HG03175 (cell line): ENCODE results near the gene SLC35F3.
"Not testable (repeated sequence)": the region's sequence is repeated elsewhere in the genome, so short reads cannot be mapped to it uniquely, and the experiment has no call there.

Source experiments
- ATAC-seq: cut with Tn5 transposase; IDR thresholded peaks from one replicate; pipeline ENCODE4 v1.9.1; 2021; ENCODE audit warnings: mild to moderate bottlenecking, moderate library complexity; ENCODE audit not compliant: unreplicated experiment

SLC35F3 gene

DNA sequence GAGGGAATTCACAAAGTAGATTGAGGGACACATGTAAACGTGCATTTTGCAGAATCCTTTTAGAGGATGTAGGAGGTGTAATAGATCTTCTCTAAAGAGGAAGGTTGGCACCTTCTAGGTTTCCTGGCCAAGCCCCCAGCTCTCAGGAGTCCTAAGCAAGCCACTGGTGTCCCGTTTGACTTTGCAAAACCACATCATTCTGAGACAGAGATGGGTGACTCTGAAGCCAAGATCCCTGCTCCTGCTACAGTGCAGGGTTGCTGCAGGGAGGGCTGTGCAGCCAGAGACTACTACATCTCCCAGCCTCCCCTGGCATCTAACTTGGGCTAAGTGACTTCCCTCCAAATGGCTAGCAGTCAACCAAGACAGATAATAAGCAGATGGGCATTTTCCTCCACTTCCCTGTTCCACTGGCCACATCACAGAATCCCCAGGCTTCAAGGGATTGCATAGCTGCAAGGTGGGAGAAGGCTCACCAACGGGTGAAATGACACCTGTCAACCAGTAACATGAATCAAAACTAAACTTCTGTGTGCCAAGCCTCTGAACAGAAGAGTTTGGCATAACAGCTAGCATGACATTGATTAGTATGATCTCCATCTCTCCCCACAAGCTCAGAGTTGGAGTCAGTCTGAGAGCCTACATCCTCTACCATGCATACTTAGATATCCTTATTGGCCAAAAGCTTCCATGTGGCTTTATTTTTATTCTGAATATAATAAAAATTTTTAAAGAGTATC is 339.2 kb downstream of the SLC35F3 start:
- no peak for ATAC-seq

DNA sequence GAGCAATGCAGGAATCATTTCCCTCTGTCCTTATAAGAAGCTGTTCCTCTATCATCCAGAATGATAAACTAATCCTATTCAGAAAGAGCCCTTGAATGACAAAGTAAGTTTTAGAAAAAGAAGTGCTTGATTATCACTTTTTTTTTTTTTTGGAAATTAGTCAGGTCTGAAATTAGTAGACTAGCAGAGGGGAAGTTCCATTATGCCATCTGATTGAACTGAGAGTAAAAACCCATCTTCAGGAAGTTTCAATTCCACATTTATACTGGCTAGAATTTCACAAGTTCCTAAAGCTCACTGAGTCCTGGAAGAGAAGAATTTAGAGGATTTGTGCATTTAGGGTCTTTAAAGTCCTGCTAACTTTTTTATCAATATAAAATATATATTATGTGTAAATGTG is 340.0 kb downstream of the SLC35F3 start:
- peak; percentile 26 for ATAC-seq

DNA sequence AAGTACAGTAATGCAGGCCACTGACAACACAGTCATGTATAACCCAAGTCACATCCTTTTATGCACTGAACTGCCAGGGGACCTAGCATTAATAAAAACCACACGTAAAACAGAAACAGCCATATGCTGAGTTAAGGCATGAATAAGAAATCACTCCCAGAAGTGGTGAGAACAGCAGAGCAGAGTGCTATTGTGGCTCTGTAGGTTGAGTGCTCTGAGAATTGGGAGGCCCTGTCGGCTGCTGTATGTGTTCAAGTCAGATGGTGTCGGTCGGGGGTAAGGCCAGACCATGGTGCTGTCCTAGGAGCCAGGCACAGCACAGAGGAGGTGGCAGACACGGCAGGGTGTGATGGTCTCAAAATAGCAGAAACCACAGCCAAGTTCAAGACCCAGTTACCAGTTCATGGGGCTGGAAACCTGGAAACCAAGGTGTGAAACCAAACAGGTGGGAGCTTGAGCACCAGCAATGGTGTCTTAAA is 342.2 kb downstream of the SLC35F3 start:
- peak; percentile 92 for ATAC-seq

DNA sequence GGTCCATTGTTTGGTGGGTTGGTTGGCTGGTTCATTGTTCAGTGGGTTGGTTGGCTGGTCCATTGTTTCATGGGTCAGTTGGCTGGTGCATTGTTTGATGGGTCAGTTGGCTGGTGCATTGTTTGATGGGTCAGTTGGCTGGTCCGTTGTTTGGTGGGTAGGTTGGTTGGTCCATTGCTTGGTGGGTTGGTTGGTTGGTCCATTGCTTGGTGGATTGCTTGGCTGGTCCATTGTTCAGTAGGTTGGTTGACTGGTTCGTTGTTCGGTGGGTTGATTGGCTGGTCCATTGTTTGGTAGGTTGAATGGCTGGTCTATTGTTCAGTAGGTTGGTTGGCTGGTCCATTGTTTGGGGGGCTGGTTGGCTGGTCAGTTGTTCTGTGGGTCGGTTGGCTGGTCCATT is 343.3 kb downstream of the SLC35F3 start:
- ATAC-seq: not testable (repeated sequence)

DNA sequence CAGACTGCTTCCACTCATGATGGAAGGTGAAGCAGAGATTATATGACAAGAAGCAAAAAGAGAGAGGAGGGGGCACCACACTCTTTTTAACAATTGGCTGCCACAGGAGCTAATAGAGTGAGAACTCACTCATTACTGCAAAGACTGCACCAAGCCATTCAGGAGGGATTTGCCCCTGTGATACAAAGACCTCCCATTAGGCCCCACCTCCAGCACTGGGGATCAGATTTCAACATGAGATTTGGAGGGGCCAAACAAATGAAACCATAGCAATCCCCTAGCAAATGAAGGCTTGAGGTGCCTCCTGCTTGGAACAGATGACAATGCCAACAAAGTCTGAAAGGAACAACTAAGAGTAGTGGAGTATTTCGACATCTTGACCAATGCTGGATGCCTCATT is 346.3 kb downstream of the SLC35F3 start:
- ATAC-seq: no peak

DNA sequence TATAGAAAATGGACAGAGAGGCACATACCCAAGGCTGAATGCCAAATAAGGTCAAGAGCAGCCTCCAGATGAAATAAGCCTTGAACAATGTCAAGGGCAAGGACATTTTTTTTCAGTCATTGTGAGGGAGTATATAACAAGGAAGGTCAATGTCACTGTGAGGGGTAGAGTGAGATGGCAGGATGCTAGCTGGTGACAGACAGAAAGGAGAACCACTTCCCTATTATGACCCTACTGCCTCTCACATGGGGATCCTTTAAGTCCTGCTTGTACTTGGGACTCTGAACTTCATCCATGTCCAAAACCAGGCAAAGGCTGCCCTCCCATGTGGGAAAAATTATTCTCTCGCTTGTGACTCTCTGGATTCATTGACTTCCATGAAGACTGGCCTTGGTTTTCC is 349.3 kb downstream of the SLC35F3 start:
- peak; percentile 69 for ATAC-seq

DNA sequence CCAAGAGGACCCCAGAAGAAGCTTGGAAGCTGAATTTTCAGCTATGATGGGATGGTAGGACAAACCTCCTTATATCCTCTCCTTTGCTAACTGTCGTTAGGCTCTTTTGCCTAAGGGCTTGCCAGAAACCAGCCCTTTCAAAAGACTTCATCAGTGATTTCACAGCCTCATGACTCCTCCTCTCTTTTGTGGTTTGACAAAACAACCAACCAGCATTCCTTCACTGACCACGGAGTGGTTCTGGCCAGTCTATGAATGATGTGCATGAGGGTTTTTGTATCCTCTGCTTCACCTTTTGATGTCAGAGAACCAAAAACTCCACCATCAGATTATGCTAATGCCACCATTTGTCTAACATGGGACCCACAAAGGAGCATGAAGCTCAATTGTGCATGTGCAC is 351.9 kb downstream of the SLC35F3 start:
- ATAC-seq: no peak

DNA sequence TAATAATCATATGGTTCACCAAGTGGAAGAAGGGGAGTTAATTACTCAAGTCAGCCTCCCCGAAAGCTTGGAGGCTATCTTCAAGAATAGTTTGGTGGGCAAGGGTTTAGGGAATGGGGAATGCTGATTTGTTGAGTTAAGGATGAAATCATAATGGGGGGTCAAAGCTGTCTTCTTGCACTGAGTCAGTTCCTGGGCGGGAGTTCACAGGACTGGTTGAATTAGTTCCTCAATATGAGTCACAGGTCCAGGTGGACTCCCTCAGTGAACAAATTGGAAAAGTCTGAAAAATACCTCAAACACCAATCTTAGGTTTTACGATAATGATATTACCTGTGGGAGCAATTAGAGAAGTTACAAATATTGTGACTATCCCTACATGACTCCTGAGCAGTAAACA is 353.6 kb downstream of the SLC35F3 start:
- ATAC-seq: no peak

DNA sequence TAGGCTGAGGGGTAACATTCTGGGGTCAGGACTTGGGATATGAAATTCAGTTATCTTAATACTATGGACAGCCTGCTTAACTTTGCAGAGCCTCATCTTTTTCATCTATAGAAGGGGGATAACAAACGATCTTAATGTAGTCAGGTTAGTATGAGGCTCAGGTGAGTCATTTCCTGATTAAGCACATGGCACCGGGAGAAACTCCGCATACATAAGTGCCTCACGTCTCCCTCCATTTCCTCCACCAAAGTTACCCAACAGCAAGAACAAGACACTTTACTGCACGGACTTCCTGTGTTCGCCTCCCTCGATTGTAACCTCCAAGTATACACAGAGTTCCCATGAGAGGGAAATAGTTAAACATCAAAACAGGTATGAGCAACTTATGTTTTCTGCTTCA is 356.1 kb downstream of the SLC35F3 start:
- ATAC-seq: no peak

DNA sequence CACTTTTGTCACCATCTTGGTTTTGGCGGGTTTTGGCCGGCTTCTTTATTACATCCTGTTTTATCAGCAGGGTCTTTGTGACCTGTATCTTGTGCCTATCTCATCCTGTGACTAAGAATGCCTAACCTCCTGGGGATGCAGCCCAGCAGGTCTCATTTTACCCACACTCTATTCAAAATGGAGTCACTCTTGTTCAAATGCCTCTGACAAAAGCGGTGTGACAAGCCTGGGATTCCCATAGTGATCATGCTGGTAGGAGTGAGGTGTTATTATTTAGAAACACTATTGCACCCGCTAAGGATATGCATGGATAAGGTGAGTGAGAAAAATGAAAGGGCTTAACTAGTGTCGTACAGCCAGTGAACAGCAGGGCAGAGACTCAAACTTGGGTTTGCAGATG is 357.1 kb downstream of the SLC35F3 start:
- no peak for ATAC-seq

DNA sequence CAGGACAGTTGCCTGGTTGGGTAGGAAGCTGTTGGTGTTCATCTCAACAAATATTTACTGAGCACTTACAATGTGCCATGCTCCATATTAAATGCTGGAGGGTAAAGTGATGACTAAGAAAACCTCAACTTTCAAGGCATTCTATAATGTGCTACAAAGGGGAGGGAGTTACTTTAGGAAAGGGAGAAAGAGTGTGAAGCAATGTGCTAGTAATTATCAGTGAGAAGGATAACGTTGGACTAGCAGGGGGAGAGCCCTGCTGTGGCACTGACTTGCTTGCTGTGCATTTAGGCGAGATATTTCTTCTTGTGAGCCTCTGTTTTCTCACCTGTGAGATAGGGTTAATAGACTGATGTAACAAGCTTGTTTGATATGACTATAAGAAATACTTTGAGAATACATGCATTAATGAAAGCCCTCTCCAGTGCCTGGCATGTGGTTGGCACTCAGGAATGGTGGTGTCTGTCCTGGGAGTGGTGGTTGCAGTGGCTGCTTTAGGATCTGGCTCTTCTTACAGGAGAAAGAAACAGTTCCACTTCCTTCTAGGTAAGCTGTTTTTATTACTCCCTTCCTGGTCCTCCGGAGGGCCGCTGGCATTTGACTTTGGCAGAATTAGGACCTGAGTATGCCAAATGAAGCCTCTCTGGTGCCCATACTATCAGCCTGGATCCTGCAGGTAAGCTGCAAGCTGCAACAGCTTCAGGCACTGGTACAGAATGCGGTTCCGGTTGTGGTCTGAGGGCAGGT is 357.7 kb downstream of the SLC35F3 start:
- no peak for ATAC-seq

DNA sequence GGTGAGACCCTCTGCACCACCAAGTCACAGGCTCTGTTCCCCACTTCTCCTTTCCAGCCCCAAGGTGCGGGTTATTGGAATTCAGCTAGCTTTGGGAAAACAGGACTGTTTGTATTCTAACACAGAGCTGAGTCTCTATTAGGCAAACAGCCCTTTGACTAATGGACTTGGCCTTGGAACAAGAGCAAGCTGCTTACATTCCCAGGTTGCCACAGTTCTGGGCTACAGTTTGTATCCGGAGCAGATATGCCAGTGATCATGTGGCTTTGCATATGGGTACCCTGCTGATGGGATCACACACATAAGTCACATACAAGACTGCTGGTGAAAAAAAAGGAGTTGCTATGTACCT is 358.3 kb downstream of the SLC35F3 start:
- ATAC-seq: no peak

DNA sequence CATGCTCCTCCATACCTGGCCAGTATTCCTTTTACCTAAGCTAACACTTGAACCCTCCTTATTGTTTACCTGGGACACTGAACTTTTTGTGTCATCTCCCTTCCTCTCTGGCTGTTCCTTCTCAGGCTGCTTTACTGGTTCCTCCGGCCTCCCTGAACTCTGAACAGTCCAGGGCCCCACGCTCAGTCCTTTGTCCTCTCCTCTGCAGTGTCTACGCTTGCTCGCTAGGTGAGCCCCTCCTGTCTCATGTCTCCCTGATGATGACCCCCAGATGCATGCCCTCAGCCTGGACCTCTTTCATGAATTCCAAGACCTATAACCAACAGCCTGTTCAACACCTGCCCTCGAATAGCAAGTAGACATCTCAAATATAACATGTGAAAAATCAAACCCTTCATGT is 360.4 kb downstream of the SLC35F3 start:
- ATAC-seq: no peak

DNA sequence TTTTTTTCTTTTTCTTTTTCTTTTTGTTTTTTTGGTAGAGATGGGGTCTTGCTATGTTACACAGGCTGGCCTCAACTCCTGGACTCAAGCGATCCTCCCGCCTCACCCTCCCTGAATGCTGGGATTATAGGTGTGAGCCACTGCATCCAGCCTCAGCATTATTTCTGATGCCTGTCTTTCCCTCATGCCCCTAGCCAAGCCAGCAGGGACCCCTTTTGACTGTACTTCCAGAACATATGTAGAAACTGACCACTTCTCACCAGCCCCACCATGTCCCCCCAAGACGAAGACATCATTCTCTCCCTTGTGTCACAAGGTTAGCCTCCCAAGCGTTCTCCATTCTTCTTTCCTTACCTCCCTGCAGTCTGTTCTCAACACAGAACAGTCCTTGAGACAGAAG is 360.8 kb downstream of the SLC35F3 start:
- ATAC-seq: no peak

DNA sequence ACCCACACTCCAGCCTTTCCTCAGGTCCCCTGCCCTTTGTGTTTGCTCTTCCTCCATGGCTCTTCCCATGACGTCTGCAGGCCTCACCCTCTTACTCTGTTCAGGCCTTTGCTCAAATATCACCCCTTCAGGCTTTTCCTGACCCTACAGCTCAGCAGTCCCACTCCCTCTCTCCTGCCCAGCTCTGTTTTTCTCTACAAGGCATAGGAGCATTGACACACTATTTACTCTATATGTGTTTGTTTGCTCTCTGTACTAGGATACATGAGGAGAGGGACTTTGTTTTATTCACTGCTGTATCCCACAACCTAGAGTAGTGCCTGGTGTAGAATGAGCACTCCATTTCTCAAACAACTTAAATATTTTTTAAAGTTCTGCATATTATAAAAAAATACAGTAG is 361.4 kb downstream of the SLC35F3 start:
- ATAC-seq: no peak

DNA sequence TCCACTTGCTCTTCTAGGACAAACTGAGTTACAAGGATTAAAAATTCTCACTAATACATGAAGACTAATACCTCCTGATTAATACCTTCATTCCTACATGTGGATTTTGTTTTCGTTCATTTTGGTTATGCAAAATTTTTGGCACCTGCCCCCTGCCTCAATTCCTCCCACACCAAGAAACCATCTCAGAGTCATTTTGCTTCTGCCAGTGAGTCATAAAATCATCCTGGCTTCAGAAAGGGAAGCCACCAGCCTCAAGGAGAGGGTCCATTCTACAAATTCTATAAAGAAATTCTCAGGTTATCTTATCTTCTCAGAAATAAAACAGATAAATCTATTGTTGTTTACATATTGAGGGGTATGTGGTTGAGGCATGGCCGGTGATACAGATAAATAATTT is 365.6 kb downstream of the SLC35F3 start:
- ATAC-seq: no peak

DNA sequence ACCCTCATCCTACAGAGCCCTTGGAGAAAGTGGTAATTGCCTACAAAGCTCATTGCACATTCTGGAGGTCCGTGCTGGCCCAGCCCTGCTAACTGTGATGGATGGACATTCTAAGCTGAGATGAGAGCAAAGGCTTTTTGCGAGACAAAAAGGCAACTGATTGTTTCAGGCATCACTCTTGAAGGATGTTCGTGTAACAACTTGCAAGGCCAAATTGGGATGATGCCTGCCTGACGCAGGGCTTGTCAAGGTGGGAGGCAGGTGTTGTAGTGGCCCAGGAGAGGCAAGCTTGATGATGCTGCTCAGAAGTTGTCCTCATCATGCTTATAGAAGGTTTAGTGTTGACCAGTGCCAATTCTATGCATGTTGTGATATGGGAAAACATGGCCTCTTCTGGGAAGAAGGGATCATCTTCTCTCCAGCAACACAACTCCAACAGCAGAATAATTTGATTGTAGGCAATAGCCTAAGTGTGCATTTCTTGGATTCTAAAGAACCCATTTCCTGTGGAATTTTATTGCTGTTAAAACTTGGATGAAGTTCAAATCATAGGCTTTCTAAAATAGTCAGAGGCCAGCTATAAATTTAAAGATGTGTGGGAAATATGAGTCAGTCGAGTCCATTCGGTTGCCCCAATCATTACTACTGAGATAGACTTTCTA is 366.2 kb downstream of the SLC35F3 start:
- no peak for ATAC-seq

DNA sequence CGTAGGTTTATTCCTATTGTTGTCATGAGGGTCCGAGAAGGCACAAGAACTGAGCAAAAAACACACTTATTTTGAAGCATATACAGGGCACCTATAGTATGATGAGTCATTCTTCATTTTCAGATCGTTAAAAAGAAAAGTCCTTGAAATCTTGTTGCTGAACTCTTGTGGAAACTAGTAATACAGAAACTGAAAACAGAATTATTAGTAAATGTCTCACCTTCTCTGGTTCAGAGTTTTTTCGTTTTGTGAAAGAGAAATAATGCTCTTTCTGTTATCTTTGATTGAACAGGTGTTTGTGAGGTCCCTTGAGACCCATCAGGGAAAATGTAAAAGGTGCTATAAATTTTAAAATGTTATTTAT is 366.7 kb downstream of the SLC35F3 start:
- peak; percentile 97 for ATAC-seq

DNA sequence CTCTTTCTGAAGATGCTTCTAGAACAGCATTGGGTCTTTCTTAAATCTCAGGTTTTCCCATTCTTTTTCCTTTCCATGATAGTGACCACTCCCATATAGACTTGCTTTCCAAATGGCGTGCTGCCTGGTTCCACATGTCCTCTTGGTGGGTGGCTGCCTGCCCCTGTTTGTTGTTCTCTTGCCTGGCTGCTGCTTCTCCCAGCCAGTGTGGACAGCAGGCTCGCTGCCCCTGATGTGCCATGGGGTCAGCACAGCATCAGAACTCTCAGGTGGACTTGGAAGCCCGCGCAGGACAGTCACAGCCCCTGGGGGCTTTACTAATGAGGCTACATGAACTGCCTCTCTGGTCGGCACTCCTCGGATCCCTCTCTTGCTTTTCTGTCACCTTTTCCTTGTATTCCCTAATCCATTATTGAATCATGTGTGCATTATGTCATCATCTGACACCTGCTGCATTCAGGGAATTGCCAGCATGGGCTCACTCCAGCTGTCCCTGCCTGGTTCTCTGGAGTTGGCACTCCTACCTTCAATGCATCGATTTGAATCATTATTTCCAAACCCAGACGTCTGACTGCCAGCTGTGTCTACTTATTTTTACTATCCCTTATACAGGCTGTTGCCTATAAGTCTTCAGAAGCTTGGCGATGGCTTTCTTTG is 368.3 kb downstream of the SLC35F3 start:
- no peak for ATAC-seq

DNA sequence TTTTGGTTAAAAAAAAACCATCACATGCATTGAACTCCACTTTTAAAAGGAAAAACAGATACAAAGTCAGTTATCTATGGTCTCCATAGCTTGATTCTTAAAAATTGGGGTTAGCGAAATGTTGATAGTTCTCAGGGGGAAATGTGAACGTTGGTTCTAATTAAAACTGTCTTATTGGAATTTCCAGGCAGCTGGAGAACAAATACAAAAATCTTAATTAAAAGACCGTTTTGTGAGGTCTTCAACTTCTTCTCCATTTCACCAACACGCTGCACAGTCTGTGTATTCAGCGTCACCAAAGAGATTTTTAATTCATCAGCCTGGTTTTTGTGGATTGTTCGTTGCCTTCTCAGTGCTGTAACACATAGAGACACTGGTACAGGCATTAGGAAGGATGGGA is 369.5 kb downstream of the SLC35F3 start:
- ATAC-seq: no peak

DNA sequence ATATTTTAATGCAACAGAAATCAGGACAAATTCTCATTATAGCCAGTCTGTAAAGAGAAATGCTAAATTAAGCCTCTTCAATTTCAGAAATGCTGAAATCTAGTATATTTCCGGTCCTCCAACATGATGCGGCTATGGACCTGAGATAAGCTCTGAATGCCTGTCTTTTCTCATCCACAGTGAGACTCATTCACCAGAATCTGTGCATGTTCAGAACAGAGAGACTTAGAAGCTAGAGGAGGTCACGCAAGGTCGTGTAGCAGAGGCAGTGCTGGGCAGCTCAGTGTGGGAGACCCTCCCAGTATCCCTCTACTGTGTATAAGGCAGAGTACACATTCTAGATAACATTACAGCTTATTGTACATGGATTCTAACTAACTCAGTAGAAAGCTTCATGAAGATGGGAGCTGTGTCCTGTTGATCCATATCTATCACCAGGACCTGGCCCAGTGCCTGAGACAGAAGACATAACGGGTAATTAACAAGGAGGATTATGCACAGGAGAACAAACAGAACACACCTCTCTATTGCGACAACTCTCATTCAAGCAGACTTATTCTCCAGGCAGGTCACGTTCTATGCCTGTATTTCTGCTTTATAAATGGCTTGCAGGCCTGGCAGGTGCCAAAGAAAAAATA is 371.8 kb downstream of the SLC35F3 start:
- no peak for ATAC-seq
